ENCODE measurements around the gene ZNF804B.
A peak's percentile ranks its signal among the peaks of the same experiment; 100 is the strongest.

The ZNF804B gene

DNA sequence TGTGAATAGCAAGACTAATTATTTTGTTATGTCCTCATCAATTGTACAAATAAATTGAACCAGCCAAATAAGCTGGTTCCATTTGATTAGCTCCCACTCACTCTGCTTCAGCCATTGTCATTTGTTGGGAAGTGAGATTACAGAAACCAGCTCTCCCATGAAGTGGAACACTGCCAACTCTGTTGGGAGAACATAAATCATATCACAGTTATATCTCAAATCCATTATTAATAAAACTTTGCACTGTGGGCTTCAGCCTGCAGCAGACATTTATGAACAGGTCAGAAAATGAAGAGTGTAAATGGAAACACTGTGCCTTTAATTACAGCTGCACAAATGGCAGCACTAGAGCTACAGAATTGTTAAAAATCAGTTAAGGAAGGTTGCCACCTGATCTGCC lies 82.7 kb downstream of the ZNF804B start:
- DNase-seq, result no peak

DNA sequence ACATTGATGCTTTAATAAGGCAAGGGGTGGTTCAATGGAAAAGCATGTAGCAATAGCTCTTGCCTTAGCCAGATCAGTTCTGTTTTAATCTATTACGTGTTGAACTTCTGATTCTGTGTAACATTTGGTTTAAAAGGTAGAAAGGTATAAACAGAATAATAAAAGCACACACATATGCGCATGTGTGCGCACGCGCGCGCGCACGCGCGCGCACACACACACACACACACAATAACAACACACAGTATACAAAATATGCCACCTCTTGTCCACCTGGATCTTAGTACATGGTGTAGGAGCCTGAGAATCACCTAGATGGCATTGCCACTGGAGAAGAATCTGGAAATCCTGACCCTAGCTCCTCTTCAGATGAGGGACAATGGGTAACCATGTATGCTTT lies 85.6 kb downstream of the ZNF804B start:
- no peak for DNase-seq

DNA sequence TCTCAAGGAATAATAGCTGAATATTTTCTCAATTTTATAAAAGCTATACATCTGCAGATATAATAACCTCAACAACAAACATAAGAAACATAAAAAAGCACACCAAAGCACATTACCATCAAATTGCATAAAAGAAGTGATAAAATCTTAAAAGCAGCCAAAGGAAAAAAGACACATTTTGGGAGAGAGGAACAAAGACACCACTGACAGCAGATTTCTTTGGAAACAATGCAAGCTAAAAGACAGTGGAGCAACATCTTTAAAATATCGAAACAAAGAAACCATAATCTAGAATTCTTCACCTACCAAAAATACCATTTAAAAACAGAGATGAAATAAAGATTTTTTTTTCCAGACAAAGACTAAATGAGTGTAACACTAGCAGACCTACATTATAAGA lies 91.7 kb downstream of the ZNF804B start:
- no peak for DNase-seq

DNA sequence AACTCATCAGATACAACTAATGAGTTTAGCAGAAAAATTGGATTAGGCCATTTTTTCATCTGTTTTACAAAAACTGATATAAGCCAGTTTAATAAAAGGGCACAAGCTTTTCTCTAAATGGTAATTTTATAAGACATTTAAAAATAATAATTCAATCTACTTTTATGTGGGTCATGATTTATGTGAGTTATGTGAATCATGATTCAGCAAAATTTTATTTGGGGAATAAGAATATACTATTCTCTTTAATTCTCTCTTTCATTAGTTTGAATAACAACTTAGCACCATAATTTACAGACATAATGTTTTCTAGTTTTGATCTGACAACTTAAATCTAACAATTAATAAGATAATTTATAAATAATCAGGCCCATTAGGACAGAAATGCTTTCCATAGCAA lies 99.8 kb downstream of the ZNF804B start:
- no peak for DNase-seq

DNA sequence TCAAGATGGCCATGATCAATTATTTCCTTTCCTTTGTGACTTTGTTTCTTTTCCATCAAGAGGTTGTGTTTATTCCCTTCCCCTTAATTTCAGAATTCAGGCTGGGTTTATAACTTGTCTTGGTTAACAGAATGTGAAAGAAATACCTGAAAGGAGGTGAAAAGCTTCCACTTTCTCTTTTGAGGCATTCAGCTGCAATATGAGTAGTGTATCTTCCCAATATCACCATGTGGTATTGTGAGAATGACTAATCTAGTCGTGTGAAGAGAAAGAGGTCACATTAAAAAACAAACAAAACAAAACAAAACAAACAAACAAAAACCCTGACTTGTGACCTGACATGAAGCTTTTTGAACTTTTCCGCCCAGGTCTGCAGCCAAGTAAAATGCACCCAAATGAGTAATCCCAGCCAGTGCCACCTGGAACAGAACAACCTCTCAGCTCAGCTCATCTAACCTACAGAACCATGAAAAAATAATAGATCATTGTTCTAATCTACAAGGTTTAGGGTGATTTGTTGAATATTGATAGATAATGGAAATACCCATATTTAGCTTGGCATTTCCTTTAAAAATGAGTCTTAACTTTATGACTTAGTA lies 106.9 kb downstream of the ZNF804B start:
- DNase-seq, result no peak

DNA sequence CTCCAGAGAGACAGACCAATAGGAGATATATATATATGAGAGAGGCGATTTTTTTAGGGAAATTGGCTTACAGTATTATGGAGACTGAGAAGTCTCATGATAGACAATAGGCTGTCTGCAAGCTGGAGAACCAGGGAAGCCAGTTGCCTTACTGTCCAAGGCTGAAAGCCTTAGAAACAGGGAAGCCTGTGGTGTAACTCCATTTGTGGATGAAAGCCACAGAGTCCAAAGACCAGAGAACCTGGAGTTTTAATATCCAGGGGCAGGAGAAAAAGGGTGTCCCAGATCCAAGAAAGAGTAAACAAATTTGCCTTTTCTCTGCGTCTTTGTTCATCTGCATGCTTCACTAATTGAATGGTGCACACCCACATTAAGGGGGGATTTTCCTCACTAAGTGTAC lies 107.7 kb downstream of the ZNF804B start:
- no peak for DNase-seq

DNA sequence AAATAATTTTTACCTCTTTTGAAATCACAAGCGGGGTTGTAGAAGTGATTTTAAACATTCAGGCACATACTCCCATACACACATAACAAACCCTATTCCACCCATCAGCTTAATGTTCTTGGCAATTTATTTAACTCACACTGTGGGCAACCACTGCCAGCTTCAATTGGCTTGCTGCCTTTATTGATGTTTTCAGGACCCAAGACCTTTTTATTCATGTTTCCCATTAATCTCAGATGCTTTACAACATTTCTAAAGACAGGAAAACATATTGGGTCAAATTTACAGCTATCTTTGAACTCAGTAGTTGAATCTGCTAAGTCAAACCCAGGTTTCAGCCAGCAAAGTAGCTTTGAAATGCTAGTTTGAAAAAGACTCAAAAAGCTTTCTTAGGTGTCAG lies 109.0 kb downstream of the ZNF804B start:
- no peak for DNase-seq

DNA sequence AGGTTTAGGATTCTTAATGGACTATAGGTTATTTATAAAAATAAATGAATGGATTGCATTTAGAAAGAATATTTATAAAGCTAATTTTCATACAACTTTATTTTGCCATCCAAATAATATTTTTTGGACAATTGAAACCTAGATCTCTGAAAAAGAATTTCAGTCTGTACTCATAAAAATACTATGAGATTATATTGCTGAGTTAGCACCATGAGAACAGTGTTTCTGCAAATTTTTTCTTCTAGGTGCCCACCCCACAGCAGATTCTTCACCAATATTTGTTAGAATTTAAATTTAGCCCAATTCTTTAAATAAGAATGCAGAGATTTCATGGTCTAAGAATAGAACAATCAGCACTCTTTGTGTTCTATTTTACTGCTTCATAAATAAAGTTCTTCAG lies 121.6 kb downstream of the ZNF804B start:
- no peak for DNase-seq

DNA sequence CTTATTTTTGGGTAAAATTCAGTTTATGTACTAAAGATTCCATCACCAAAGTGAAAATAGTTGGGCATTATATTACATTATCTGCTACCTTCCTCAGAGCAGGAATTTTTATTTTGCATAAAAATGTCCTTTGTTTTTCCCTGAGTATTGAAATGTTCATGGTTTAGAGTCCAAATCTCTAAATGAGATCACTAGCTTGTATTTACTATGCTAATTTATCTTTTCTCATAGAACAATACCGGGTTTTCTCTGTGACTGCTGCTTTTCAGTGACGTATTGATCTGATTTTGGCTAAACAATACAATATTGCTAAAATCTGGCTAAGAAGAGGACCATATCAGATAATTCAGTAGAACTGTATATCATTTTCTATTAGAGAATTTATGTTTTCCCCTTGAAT lies 125.6 kb downstream of the ZNF804B start:
- DNase-seq, result no peak

DNA sequence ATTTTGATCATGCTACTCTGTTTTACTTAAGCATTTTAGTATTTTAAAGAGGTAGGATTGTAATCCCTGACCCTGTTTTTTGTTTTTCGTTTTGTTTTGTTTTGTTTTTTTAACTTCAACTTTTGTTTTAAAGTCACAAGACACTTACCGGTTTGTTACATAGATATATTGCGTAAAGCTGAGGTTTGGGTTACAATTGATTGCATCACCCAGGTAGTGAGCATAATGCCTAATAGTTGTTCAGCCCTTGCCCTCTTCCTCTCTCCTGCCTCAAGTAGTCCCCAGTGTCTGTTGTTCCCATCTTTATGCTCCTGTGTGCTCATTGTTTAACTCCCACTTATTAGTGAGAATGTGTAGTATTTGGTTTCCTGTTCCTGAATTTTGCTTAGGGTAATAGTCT lies 129.2 kb downstream of the ZNF804B start:
- DNase-seq, result no peak

DNA sequence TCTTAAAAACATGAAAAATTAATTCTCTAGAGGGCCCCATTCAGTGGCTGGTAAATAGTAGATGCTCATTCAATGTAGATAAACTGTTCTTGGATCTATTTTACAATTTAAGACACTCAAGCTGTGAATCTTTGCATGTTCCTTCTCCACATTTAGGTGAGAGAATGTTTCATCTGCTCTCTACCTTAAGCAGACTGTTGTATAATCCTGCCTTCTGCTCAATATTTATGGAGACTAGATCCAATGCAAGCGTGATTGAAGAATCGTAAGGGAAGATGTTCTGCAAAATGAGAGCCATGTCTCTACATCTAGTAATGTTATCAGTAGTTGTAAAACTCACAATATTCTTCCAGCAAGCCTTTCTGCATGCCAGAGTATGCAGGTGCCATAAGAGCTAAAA lies 151.0 kb downstream of the ZNF804B start:
- DNase-seq, result no peak

DNA sequence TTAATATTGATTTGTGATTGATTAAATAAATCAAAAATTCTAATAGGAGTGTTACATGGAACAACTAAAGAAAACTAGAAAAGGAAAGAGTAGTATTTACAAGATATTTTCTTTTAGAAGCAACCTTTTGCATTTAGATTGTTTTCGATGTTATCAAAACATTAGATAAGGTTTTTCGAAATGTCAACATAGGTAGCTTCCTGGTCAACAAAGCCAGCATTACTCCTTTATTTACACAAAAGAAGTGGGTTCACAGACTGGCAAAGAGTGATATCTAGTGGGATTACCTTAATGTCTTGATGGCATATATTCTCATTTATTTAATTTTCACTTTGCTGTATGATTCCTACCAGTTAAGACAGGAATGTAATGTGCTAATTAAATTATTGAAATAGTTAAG lies 153.4 kb downstream of the ZNF804B start:
- DNase-seq, result no peak

DNA sequence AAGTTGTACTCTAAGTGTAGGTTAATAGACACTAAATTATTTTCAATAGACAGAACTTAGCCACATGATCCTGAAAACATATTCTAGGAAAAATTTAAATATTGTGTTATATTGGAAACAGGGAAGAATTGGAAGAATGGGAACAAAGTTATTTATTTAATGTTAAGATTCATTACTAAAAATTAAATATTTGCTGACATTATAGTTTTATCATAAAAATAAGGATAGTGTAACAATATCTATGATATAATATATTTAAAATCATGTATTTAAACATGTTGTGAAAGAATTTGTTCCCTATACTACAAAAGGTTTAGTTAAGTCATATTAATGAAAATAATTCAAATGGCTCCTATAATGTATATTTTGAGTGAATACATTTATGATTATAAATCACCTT lies 156.1 kb downstream of the ZNF804B start:
- no peak for DNase-seq

DNA sequence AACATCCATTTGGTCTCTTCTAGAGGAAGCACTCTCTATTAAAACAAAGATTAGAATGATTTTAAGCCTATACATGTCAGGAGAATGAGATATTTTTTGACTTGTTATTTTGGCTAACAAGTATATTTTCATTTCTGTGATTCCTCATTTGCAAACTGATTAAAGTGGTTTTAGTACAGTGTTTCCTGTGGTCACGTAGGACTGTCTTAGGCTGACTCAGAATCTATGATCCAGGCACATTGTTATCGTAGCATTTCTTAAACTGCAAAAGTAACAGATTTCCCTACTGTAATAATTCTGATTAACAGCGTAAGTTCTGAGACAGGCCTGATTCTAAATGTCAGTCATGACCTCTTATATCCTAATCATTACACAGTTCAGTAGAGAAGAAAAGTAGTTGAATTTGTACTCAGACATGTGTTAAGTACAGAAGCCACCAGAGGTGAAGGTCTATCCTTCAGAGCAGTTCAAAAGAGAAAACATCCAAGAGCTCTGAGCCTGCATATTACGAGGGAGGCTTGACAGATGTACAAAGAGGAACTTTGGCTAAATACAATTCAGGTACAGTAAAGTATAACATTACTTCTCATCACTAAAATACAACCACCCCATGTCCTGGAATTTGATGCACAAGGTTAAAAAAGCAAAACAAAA lies 160.1 kb downstream of the ZNF804B start:
- DNase-seq, result no peak

DNA sequence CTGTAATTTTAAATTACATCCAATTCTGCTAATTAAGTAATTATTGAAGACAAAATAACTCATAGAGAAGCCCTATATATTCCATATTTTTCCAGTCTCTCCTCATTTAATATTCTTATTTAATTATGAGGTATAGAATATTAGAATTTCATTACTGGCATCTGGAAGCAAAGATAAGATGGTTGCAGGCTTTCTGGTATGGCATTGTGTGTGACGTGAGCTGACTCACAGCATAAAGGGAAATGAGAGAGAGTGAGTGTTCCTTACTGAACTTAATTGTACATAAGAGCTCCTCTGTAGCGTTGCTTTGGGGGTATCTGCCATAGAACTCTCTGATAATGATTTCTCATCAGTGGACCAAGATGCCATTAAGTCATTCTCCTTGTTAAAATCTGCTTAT lies 163.4 kb downstream of the ZNF804B start:
- DNase-seq, result no peak

DNA sequence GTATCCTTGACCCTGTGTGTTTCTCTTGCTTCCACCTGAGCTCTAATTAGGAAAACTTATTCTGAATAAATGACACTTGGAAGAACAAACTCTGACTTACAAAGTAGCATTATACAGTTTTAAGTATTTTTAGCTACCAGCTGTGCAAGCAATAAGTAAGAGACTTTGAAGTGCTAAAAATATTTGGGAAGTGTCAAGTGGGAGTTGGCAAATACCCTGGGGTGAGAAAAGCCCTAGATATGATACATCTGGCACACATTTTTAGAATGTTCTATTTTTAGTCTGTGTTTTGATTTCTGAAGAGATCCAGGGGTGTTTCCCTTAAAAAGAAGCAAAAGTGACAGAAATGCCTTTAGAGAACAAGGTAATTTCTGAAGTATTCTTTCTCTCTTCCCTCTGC lies 168.8 kb downstream of the ZNF804B start:
- DNase-seq, result no peak

DNA sequence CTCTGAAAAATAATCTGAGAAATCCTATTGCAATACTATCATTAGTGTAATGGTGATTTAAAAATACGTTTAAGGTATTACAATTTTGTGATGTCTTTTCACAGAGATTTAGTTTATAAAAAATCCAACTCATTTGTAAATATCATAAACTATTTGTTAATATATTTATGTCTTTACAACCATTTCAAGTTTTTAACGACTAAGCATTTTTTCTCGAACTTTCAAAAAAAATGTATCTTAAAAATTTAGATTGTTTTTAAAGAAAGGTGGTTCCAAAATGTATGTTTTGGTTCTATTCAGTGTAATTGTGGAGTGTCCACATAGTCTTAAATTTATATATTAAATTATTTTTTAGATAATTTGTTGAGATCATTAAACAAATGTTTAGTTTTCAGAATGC lies 170.2 kb downstream of the ZNF804B start:
- no peak for DNase-seq

DNA sequence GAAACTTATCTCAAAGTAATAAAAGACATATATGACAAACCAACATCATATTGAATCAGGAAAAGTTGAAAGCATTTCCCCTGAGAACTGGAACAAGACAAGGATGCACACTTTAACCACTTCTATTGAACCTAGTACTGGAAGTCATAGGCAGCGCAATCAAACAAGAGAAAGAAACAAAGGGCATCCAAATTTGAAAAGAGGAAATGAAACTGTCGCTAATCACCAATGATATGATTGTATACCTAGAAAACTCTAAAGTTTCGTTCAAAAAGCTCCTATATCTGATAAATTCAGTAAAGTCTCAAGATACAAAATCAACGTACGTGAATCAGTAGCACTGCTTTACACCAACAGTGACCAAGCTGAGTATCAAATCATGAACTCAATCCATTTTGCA lies 173.8 kb downstream of the ZNF804B start:
- DNase-seq, result no peak

DNA sequence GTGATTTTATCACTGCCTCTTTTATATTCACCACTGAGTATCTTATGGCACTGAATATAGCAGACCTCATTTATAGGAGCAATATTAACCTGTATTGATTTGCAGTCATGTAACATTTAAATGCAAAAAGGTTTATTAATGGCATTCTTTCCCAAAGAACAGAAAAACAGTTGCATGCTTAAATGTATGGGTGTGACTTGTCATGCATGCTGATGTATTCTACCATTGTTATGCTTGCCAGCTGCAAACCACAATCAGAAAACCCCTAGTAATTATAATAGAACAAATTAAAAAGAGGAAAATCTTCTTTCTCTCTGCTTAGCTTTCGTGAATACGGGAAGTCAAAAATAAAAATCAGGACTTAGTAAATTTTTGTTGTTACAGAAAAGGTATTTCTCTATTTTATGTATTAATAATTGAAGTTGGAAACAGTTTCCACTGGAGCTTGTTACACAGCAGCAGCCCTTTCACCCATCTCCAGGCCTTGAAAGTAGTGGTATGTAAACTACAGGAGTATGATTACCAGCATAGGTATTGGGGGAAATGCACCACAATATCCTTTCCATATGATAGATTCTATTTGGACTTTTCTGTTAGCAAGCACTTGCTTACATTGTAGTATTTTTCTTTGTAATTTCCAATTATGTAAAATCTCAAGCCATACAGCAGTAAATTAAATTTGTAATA lies 183.5 kb downstream of the ZNF804B start:
- DNase-seq, result no peak

DNA sequence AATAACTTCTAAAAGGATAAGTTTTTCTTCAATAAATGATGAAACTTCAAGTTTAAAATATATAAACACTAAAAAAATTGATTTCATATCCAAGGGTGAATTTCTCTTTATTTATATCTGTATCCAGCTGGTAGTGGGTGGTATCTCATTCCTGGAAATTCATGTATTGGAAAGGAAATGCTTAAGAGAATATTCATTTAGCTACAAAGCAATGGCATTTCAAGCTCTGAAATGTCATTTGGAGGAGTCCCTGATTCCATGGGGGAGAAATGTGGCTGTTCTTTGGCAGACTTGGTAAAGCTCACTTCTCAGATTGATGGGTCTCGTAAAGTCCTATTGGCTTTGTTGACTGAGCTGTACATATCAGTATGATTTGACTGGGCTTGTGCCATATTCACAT lies 192.3 kb downstream of the ZNF804B start:
- DNase-seq, result no peak

DNA sequence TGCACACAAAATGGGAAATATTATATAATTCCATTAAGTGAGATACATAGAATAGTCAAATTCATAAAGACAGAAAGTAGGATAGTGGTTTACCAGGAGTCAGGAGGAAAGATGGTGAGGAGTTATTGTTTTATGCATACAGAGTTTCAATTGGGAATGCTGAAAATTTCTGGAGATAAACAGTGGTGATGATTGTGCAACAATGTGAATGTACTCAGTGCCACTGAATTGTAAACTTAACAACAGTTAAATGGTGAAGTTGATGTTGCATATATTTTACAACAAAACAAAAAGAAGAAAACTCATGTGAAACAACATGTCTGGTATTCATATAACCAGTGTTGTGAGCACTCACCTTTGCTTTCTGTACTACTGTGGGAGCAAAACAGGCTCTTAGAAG lies 204.9 kb downstream of the ZNF804B start:
- no peak for DNase-seq

DNA sequence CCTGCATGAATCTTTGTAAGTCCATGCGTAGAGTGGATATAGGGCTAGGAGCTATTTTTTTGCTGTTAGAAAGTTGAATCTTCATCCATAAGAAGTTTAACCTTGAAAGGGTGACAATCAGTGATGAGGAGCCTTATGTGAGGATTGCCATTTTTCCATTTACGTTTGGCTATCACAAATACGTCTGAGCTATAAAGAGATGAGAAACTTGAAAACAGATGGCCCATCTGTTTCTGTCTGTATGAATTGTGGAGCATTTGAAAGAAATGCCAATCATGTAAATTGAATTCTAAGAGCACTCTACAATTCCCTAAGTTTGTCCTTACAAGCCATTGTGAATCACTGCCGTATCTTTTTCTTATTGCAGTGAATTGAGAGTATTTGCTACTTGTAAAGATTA lies 205.9 kb downstream of the ZNF804B start:
- no peak for DNase-seq

DNA sequence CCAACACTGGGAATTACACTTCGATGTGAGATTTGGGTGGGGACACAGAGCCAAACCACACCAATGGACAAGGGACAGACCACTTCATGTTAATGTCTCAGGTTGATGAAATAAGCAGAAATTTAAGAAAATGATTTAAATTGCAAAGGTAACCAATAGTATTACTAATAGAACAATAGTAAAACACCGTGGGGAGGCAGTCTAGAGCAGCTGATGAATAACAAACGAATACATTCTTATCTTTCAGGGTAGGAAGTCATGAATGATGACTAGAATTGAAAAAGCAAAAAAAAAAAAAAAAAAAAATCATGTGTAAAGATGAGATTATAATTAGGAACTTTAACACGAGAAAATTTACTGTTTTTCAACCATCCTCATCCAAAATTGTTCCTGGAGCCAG lies 207.9 kb downstream of the ZNF804B start:
- no peak for DNase-seq

DNA sequence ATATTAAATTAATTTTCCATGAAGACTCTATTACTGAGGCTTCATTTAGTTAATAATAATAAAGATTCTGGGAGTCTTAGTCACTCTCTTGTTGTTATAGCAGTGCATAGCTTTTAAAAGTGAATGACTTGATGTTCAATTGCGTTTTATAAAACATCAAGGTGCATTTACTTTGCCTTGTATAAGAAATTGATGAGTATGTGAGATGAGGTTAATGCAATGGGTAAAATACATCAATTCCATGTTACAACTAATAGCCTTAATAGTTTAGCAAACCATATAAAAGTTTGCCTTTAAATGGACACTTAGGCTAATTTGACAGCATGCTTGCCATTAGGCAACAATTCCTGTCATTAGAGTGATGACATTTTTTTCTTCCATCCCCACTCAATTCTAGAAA lies 209.7 kb downstream of the ZNF804B start:
- peak; percentile 72 for DNase-seq

DNA sequence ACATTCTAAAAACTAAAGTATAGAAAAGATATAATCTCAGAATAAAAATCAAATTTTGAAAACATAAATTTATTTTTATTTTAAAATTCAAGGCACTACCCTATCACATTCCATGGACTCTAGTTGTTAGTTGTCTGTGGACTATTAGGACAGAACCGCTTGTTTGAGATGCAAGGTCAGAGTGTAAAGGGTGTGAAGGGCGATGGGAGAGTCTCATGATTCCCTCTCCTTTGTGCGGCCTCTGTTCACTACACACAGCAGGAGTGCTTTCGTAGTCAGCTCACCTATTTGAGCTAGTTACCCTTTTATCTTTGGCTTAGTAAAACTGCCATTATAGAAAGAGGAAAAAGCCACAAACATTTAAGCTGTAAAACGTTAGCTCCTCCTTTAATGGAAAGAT lies 225.8 kb downstream of the ZNF804B start:
- DNase-seq, result no peak
